ENCODE data around the gene ZNF678.

ZNF678 gene

GRCh38 chr1:227563324-227564201 lies at the start of gene ZNF678:
TSS of gene ZNF678 (plus strand) at chr1:227563556. CDS start at chr1:227650992, 87,436 bp downstream.
- peak; percentile 95 for ATAC-seq
- DNase-seq = peak; percentile 88

- no peak for ATAC-seq
- no peak for DNase-seq
Measured at GRCh38 chr1:227518876-227519275, 44.5 kb upstream of the ZNF678 start.

GRCh38 chr1:227521782-227522181 lies 41.6 kb upstream of the ZNF678 start:
- no peak for ATAC-seq
- no peak for DNase-seq

GRCh38 chr1:227526524-227526923 lies 36.8 kb upstream of the ZNF678 start:
- no peak for DNase-seq

GRCh38 chr1:227532019-227532619 lies 31.2 kb upstream of the ZNF678 start:
- DNase-seq = no peak
- ATAC-seq = no peak

More at GRCh38 chr1:227526524-227526923, 36.8 kb upstream of the ZNF678 start:
- ATAC-seq = no peak

- DNase-seq (no peak), ATAC-seq (no peak)
Measured at GRCh38 chr1:227540170-227541098, 22.9 kb upstream of the ZNF678 start.

GRCh38 chr1:227541129-227541528 lies 22.2 kb upstream of the ZNF678 start:
- ATAC-seq = no peak

GRCh38 chr1:227541796-227542152 lies 21.6 kb upstream of the ZNF678 start:
- ATAC-seq (no peak), DNase-seq (peak; percentile 13)

More at GRCh38 chr1:227541129-227541528, 22.2 kb upstream of the ZNF678 start:
- DNase-seq = no peak

GRCh38 chr1:227542153-227543120 lies 20.9 kb upstream of the ZNF678 start:
- ATAC-seq = peak; percentile 94
- peak; percentile 93 for DNase-seq

- no peak for ATAC-seq
- DNase-seq = no peak
Measured at GRCh38 chr1:227543283-227544066, 19.9 kb upstream of the ZNF678 start.

GRCh38 chr1:227544067-227545050 lies 19.0 kb upstream of the ZNF678 start:
- DNase-seq = no peak
- ATAC-seq = no peak

GRCh38 chr1:227545361-227545760 lies 18.0 kb upstream of the ZNF678 start:
- DNase-seq (no peak), ATAC-seq (no peak)

GRCh38 chr1:227546059-227546458 lies 17.3 kb upstream of the ZNF678 start:
- DNase-seq = no peak
- ATAC-seq = no peak

GRCh38 chr1:227546598-227547309 lies 16.6 kb upstream of the ZNF678 start:
- ATAC-seq (no peak), DNase-seq (no peak)

- ATAC-seq (no peak), DNase-seq (no peak)
Measured at GRCh38 chr1:227547310-227548118, 15.8 kb upstream of the ZNF678 start.

- ATAC-seq = no peak
- DNase-seq = no peak
Measured at GRCh38 chr1:227548119-227548397, 15.3 kb upstream of the ZNF678 start.

GRCh38 chr1:227548448-227548847 lies 14.9 kb upstream of the ZNF678 start:
- DNase-seq (no peak), ATAC-seq (no peak)

- ATAC-seq = no peak
- DNase-seq = no peak
Measured at GRCh38 chr1:227549892-227550291, 13.5 kb upstream of the ZNF678 start.

Measured in stimulated activated naive CD8-positive, alpha-beta T cell treated with anti-CD3 and anti-CD28 coated beads, Interleukin-15, Interleukin-2, amounts not matched to agents 100 U/mL and 50 U/mL, for 24 hours (primary cell).